GM12891 (cell line): Measurements from ENCODE around the gene S100B.

Source experiments
- POLR2AphosphoS5 ChIP-seq: IDR thresholded peaks from 2 replicates; pipeline ENCODE4 v1.6.1; 2011; ENCODE audit warnings: low read depth, low read length, control low read depth
- SPI1 ChIP-seq: IDR thresholded peaks from 2 replicates; pipeline ENCODE4 v1.6.1; 2011; ENCODE audit warnings: low read depth, low read length, control low read depth

- no peak for TF ChIP-seq SPI1
- TF ChIP-seq POLR2AphosphoS5: no peak
Observed at GRCh38 chr21:46567348-46567747, 37.5 kb downstream of the S100B start.
